Peyer's patch (tissue), 4 donors: Measurements from ENCODE around the gene UVSSA. TPM values are rescaled to one million over a fixed set of nuclear protein-coding genes. Genes with fewer than 3 reads are reported as not detected.

Source experiments
- DNase-seq, 3 donors: peaks; one replicate each; pipeline ENCODE4 v3.0.0-alpha.2; 2017 to 2019
- H3K27ac ChIP-seq, 4 donors: fragments of 200-600 bp; sonication (generic); one replicate each; pipeline ENCODE4 v1.5.1; 2016 to 2019
- H3K27me3 ChIP-seq, 2 donors: fragments of 200-600 bp; sonication (generic); one replicate each; pipeline ENCODE4 v1.5.1; 2019
- H3K36me3 ChIP-seq, 3 donors: fragments of 200-600 bp; sonication (generic); one replicate each; pipeline ENCODE4 v1.5.1; 2016 to 2019
- H3K4me1 ChIP-seq, 4 donors: fragments of 200-600 bp; sonication (generic); one replicate each; pipeline ENCODE4 v1.5.1; 2016 to 2019
- H3K4me3 ChIP-seq, 4 donors: fragments of 200-600 bp; sonication (generic); 1 replicate in 3 of 4; 2 replicates in 1 of 4; pipeline ENCODE4 v1.5.1; 2016 to 2019; ENCODE audit warnings: mild to moderate bottlenecking in 1 of 4
- H3K9me3 ChIP-seq, 4 donors: fragments of 200-600 bp; sonication (generic); one replicate each; pipeline ENCODE4 v1.5.1; 2016 to 2019; ENCODE audit warnings: mild to moderate bottlenecking in 1 of 4
- CTCF ChIP-seq, 6 experiments: fragments of 450-650 bp in 4 of 6; fragments of 200-600 bp in 2 of 6; sonication (generic) in 1 of 6; IDR thresholded peaks; one replicate each; pipeline ENCODE4 v1.5.1; 2017 to 2019; ENCODE audit warnings: antibody characterized with exemption in 6 of 6, mild to moderate bottlenecking in 3 of 6, moderate library complexity in 1 of 6
- POLR2A ChIP-seq, 2 donors: fragments of 450-650 bp; IDR thresholded peaks; one replicate each; pipeline ENCODE4 v1.5.1; 2017; ENCODE audit warnings: antibody characterized with exemption in 2 of 2, mild to moderate bottlenecking in 2 of 2, moderate library complexity in 2 of 2
- total RNA-seq, 4 donors: library from RNA; depleted of rRNA; stranded (reverse); fragments of >200 nt; gene quantifications; one replicate each; pipeline ENCODE4 v1.1.0, GENCODE V29; 2016

UVSSA gene
- 100 to 1,000 TPM in 1 of 4 donors, 10 to 100 TPM in 3; 42.2 to 118 (median 77.7) TPM for total RNA-seq

GRCh38 chr4:1346781-1347409 is at the start of gene UVSSA:
UVSSA (plus strand) TSS chr4:1347208; CDS start chr4:1348092, 884 bp downstream.
- H3K4me1 ChIP-seq: peaks cover 0 to 31% (median 5%) of the 10 kb centered on the region in 4 donors
- peak within 1 kb of the TSS; percentile 100 for H3K27ac ChIP-seq
- peak within 1 kb of the TSS; percentile 94 to 100 (median 95) for H3K4me3 ChIP-seq
- peak; percentile 100 for DNase-seq
- TF ChIP-seq POLR2A (IDR thresholded peaks at IDR 0.05): peak; percentile 62 to 90
- TF ChIP-seq CTCF (IDR thresholded peaks at IDR 0.05): peak in 2 of 6 experiments; percentile 3 to 6
- no peaks in the 10 kb centered on the region for H3K9me3 ChIP-seq
- no peaks in the 10 kb centered on the region for H3K27me3 ChIP-seq
- H3K36me3 ChIP-seq: peaks cover 0 to 8% (median 0%) of the 10 kb centered on the region in 3 donors

GRCh38 chr4:1297456-1298325 is 49.3 kb upstream of the UVSSA start:
- peak in 1 of 3 donors; percentile 37 for DNase-seq
- TF ChIP-seq CTCF (IDR thresholded peaks at IDR 0.05) (no peak), POLR2A (IDR thresholded peaks at IDR 0.05) (no peak)
- Histone ChIP-seq H3K36me3 (peaks cover 0 to 57% (median 0%) of the 10 kb centered on the region in 3 donors), H3K4me3 (no peak overlapping the region), H3K9me3 (no peaks in the 10 kb centered on the region), H3K4me1 (peaks cover 0 to 19% (median 14%) of the 10 kb centered on the region in 4 donors), H3K27me3 (no peaks in the 10 kb centered on the region), H3K27ac (no peak overlapping the region)

GRCh38 chr4:1298461-1298860 is 48.5 kb upstream of the UVSSA start:
- DNase-seq: peak in 1 of 3 donors; percentile 19
- Histone ChIP-seq H3K36me3 (peaks cover 0 to 56% (median 0%) of the 10 kb centered on the region in 3 donors), H3K27ac (no peak overlapping the region), H3K4me3 (no peak overlapping the region), H3K4me1 (peaks cover 0 to 19% (median 10%) of the 10 kb centered on the region in 4 donors), H3K9me3 (no peaks in the 10 kb centered on the region), H3K27me3 (no peaks in the 10 kb centered on the region)
- TF ChIP-seq CTCF (IDR thresholded peaks at IDR 0.05) (no peak), POLR2A (IDR thresholded peaks at IDR 0.05) (no peak)

- Histone ChIP-seq H3K4me3 (no peak overlapping the region), H3K36me3 (peaks cover 0 to 48% (median 0%) of the 10 kb centered on the region in 3 donors)
Measured at GRCh38 chr4:1299301-1299860, 47.6 kb upstream of the UVSSA start.

More at GRCh38 chr4:1299301-1299860, 47.6 kb upstream of the UVSSA start:
- Histone ChIP-seq H3K4me1 (peaks cover 0 to 12% (median 4%) of the 10 kb centered on the region in 4 donors), H3K27me3 (no peaks in the 10 kb centered on the region), H3K9me3 (no peaks in the 10 kb centered on the region), H3K27ac (no peak overlapping the region)
- TF ChIP-seq CTCF (IDR thresholded peaks at IDR 0.05) (no peak), POLR2A (IDR thresholded peaks at IDR 0.05) (no peak)
- DNase-seq: peak in 1 of 3 donors; percentile 23
